ENCODE results near the gene TMEM217.

The TMEM217 gene

GRCh38 chr6:37172912-37173492 is 84.9 kb downstream of the TMEM217 start:
- ATAC-seq (replicated peaks) (no peak), DNase-seq (no peak)
- Mint-ChIP-seq H3K4me3 (peak overlapping the region; percentile 40 to 49), H3K27ac (peak overlapping the region; percentile 51), H3K27me3 (no peaks in the 10 kb centered on the region), H3K4me1 (peaks cover 51 to 87% of the 10 kb centered on the region in 2 donors), H3K36me3 (peaks cover 31 to 33% of the 10 kb centered on the region in 2 donors), H3K9me3 (no peaks in the 10 kb centered on the region)

GRCh38 chr6:37171970-37172812 is 85.8 kb downstream of the TMEM217 start:
- peaks cover 44 to 82% of the 10 kb centered on the region in 2 donors for H3K4me1 Mint-ChIP-seq
- H3K27me3 Mint-ChIP-seq: no peaks in the 10 kb centered on the region
- peak; percentile 73 for DNase-seq
- ATAC-seq (replicated peaks): peak; percentile 3 to 5
- H3K4me3 Mint-ChIP-seq: peak overlapping the region; percentile 91 to 92
- H3K27ac Mint-ChIP-seq: peak overlapping the region; percentile 86
- H3K9me3 Mint-ChIP-seq: no peaks in the 10 kb centered on the region
- H3K36me3 Mint-ChIP-seq: peaks cover 31 to 32% of the 10 kb centered on the region in 2 donors

GRCh38 chr6:37171201-37171969 is 86.6 kb downstream of the TMEM217 start:
- Mint-ChIP-seq H3K27me3 (no peaks in the 10 kb centered on the region), H3K4me3 (peak overlapping the region; percentile 91 to 92)

GRCh38 chr6:37170273-37171200 is 87.4 kb downstream of the TMEM217 start:
- Mint-ChIP-seq H3K27ac (peak overlapping the region; percentile 81), H3K36me3 (peaks cover 30 to 31% of the 10 kb centered on the region in 2 donors), H3K4me1 (peaks cover 38 to 65% of the 10 kb centered on the region in 2 donors), H3K27me3 (no peaks in the 10 kb centered on the region), H3K9me3 (no peaks in the 10 kb centered on the region), H3K4me3 (peak overlapping the region; percentile 91 to 92)
- ATAC-seq (replicated peaks) (peak; percentile 12 to 25), DNase-seq (peak; percentile 42)

More at GRCh38 chr6:37171201-37171969, 86.6 kb downstream of the TMEM217 start:
- peaks cover 30 to 31% of the 10 kb centered on the region in 2 donors for H3K36me3 Mint-ChIP-seq
- ATAC-seq (replicated peaks): no peak
- H3K27ac Mint-ChIP-seq: peak overlapping the region; percentile 86
- peaks cover 42 to 74% of the 10 kb centered on the region in 2 donors for H3K4me1 Mint-ChIP-seq
- DNase-seq: no peak
- no peaks in the 10 kb centered on the region for H3K9me3 Mint-ChIP-seq

GRCh38 chr6:37169496-37170272 is 88.3 kb downstream of the TMEM217 start, which contains the start of gene PIM1:
TSS of gene PIM1 (plus strand) at chr6:37170152. CDS start at chr6:37170576, 424 bp downstream.
- no peaks in the 10 kb centered on the region for H3K27me3 Mint-ChIP-seq
- ATAC-seq (replicated peaks) (peak; percentile 82 to 87), DNase-seq (peak; percentile 88)
- H3K4me3 Mint-ChIP-seq: peak within 1 kb of the TSS; percentile 91 to 92
- H3K9me3 Mint-ChIP-seq: no peaks in the 10 kb centered on the region
- peak within 1 kb of the TSS; percentile 95 for H3K27ac Mint-ChIP-seq
- H3K4me1 Mint-ChIP-seq: peaks cover 32 to 57% of the 10 kb centered on the region in 2 donors
- H3K36me3 Mint-ChIP-seq: peaks cover 25% of the 10 kb centered on the region in 2 donors

- Mint-ChIP-seq H3K36me3 (peaks cover 17 to 20% of the 10 kb centered on the region in 2 donors), H3K27ac (peak overlapping the region; percentile 95), H3K4me1 (peaks cover 26 to 49% of the 10 kb centered on the region in 2 donors), H3K27me3 (no peaks in the 10 kb centered on the region), H3K4me3 (peak overlapping the region; percentile 89 to 91), H3K9me3 (no peaks in the 10 kb centered on the region)
- no peak for ATAC-seq (replicated peaks)
- DNase-seq: peak; percentile 37
These were observed 89.0 kb downstream of the TMEM217 start for GRCh38 chr6:37168811-37169495.

GRCh38 chr6:37168163-37168758 is 89.7 kb downstream of the TMEM217 start:
- no peak for DNase-seq
- H3K27ac Mint-ChIP-seq: no peak overlapping the region
- H3K4me3 Mint-ChIP-seq: peak overlapping the region in 1 of 2 donors; percentile 19

GRCh38 chr6:37162740-37163139 is 95.2 kb downstream of the TMEM217 start:
- H3K27me3 Mint-ChIP-seq: no peaks in the 10 kb centered on the region
- H3K4me1 Mint-ChIP-seq: peaks cover 14 to 23% of the 10 kb centered on the region in 2 donors
- ATAC-seq (replicated peaks): no peak
- no peak overlapping the region for H3K27ac Mint-ChIP-seq
- no peak for DNase-seq
- H3K4me3 Mint-ChIP-seq: no peak overlapping the region
- peaks cover 2 to 4% of the 10 kb centered on the region in 2 donors for H3K9me3 Mint-ChIP-seq
- H3K36me3 Mint-ChIP-seq: peaks cover 0 to 3% of the 10 kb centered on the region in 2 donors

More at GRCh38 chr6:37168163-37168758, 89.7 kb downstream of the TMEM217 start:
- Mint-ChIP-seq H3K9me3 (no peaks in the 10 kb centered on the region), H3K36me3 (peaks cover 10 to 13% of the 10 kb centered on the region in 2 donors), H3K27me3 (no peaks in the 10 kb centered on the region), H3K4me1 (peaks cover 19 to 42% of the 10 kb centered on the region in 2 donors)
- ATAC-seq (replicated peaks): no peak
